BJ (cell line): ENCODE results near the gene H6PD. TPM values are rescaled to one million over a fixed set of nuclear protein-coding genes. Genes with fewer than 3 reads are reported as not detected.

Source experiments
- CTCF ChIA-PET: fragments of 350-600 bp; formaldehyde crosslinking; extraction: SDS; loops from one replicate; lab custom pipeline; 2021; ENCODE audit warnings: antibody characterized with exemption, inconsistent platforms; lab: Yijun Ruan, JAX
- POLR2A ChIA-PET: fragments of 300-600 bp; sonication (Branson Sonifier 250); formaldehyde crosslinking; extraction: SDS; loops from one replicate; lab custom pipeline; 2021; ENCODE audit warnings: antibody characterized with exemption; lab: Charles Lee
- DNase-seq: peaks from one replicate; pipeline ENCODE4 v3.0.0-alpha.2; 2011; ENCODE audit warnings: low read depth
- H3K27me3 ChIP-seq: 2 replicates; pipeline ENCODE4 v1.6.0; 2011; ENCODE audit warnings: low read length; ENCODE audit not compliant: control insufficient read depth, insufficient read depth
- H3K36me3 ChIP-seq: 2 replicates; pipeline ENCODE4 v1.5.1; 2011; ENCODE audit warnings: low read length; ENCODE audit not compliant: control insufficient read depth, insufficient read depth
- H3K4me3 ChIP-seq: 2 replicates; pipeline ENCODE4 v1.5.1; 2011; ENCODE audit warnings: low read depth, mild to moderate bottlenecking, control low read depth, low read length
- CTCF ChIP-seq: IDR thresholded peaks from 2 replicates; pipeline ENCODE4 v1.5.1; 2011; ENCODE audit warnings: low read depth, mild to moderate bottlenecking, control low read depth, inconsistent platforms, low read length, moderate library complexity; ENCODE audit not compliant: insufficient read depth
- polyA plus RNA-seq: library from polyadenylated mRNA; depleted of rRNA; stranded (reverse); fragments of >200 nt; gene quantifications from 2 replicates; pipeline ENCODE4 v1.2.3, GENCODE V29; 2011

The H6PD gene
- polyA plus RNA-seq, 1 experiment: 16.6 TPM

DNA sequence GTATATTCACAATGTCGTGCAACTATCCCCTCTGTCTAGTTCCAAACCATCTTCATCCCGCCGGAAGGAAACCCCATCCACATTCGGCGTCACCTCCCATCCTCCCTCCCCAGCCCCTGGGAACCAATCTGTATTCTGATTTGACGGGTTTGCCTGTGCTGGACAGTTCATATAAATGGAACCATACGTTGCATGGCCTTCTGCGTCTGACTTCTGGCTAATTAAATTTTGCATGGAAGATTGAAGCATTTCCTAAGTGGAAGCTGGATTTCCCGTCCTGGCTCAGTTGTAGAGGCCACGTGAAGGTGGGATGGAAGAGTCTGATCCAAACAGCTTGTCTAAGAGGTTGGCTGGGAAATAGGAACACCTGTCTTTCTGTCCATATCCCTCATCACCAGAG is 72.7 kb downstream of the H6PD start:
- ChIA-PET CTCF (interaction anchor here (0.9 kb wide), 2 partner anchors 10 to 11 kb away, joined by 3 read pairs; no protein-coding TSS in a partner anchor), POLR2A (no interaction called here)
- no peak for TF ChIP-seq CTCF
- no peaks in the 10 kb centered on the region; the same call in none of the 2 replicates for H3K36me3 ChIP-seq
- H3K4me3 ChIP-seq: no peak overlapping the region
- no peak for DNase-seq
- no peaks in the 10 kb centered on the region for H3K27me3 ChIP-seq

DNA sequence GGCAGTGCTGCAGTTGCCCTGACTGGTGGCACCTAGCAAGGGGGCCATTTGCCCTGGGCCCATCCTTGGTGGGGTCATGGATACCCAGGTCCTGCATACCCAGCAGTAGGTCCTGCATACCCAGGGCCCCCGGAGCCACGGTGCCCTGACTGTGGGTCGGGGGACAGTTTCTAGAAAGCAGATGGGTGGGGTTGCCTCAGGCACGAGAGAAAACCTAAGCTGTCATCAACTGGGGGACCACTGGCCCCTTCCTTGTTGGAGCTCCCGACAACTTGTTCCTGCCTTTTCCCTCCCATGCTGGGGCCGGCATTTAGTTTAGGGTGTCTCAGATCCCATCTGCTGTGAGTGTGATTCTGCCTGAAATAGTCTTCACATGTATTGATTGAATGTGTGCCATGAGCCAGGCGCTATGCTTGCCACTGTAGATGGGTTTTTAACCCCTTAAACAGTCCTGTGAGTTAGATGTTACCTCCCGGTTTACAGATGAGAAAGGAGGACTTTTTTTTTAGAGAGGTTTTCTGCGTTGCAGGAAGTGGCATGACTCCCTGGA is 73.7 kb downstream of the H6PD start:
- no peak for DNase-seq
- H3K4me3 ChIP-seq: no peak overlapping the region
- H3K36me3 ChIP-seq: no peaks in the 10 kb centered on the region; the same call in none of the 2 replicates
- ChIA-PET POLR2A (no interaction called here), CTCF (interaction anchor here (0.9 to 1.4 kb wide), 3 partner anchors 9 to 74 kb away, joined by 3 read pairs; partner anchors contain the start of gene H6PD)
- H3K27me3 ChIP-seq: no peaks in the 10 kb centered on the region
- no peak for TF ChIP-seq CTCF

GRCh38 chr1:9309080-9309479 is 74.5 kb downstream of the H6PD start:
- ChIA-PET POLR2A (no interaction called here), CTCF (interaction anchor here (0.9 to 1.4 kb wide), 3 partner anchors 42 to 146 kb away, joined by 3 read pairs; partner anchors contain the start of gene H6PD)
- Histone ChIP-seq H3K27me3 (no peaks in the 10 kb centered on the region), H3K4me3 (no peak overlapping the region), H3K36me3 (no peaks in the 10 kb centered on the region; the same call in 1 of the 2 replicates)
- DNase-seq: no peak
- no peak for TF ChIP-seq CTCF

- DNase-seq: no peak
- Histone ChIP-seq H3K27me3 (no peaks in the 10 kb centered on the region), H3K4me3 (no peak overlapping the region), H3K36me3 (no peaks in the 10 kb centered on the region; the same call in 1 of the 2 replicates)
- POLR2A ChIA-PET: no interaction called here
- TF ChIP-seq CTCF: no peak
- CTCF ChIA-PET: interaction anchor here (1.2 kb wide), 1 partner anchor 146 kb away, joined by 3 read pairs; no protein-coding TSS in a partner anchor
Observed at GRCh38 chr1:9309991-9310390, 75.4 kb downstream of the H6PD start.

DNA sequence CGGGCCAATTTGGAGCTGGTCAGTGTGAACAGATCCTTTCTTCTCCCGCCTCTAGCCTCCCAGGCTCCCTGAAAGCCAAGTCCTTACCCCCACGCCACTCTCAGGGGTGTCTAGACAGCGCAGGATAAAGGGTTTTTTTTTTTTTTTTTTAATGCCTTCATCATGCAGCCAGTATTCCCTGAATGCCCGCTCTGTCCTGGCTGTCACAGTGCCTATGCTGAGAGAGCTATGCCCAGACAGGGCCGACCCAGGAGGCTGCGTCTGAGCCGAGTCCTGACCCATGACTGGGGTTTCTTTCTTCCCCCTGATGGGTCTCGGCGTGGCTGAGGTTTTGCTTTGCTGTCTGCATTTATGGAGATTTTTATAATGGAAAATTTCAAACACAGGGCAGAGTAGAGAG is 76.5 kb downstream of the H6PD start:
- Histone ChIP-seq H3K4me3 (no peak overlapping the region), H3K36me3 (no peaks in the 10 kb centered on the region; the same call in 1 of the 2 replicates), H3K27me3 (no peaks in the 10 kb centered on the region)
- ChIA-PET POLR2A (no interaction called here), CTCF (no interaction called here)
- DNase-seq: no peak
- no peak for TF ChIP-seq CTCF
